Epidermal melanocyte (primary cell): Measurements from ENCODE around the gene ADAMTS20.

Experiments used
- DNase-seq: peaks from one replicate; pipeline ENCODE4 v3.0.0; 2011; ENCODE audit warnings: low spot score; ENCODE audit not compliant: insufficient read length

The ADAMTS20 gene

GRCh38 chr12:43480591-43480990 is 71.4 kb downstream of the ADAMTS20 start:
- DNase-seq = no peak

GRCh38 chr12:43462741-43463140 is 89.3 kb downstream of the ADAMTS20 start:
- DNase-seq = no peak

- no peak for DNase-seq
These were observed 89.9 kb downstream of the ADAMTS20 start for GRCh38 chr12:43462080-43462479.

GRCh38 chr12:43459285-43459684 is 92.7 kb downstream of the ADAMTS20 start:
- no peak for DNase-seq

- no peak for DNase-seq
These were observed 98.2 kb downstream of the ADAMTS20 start for GRCh38 chr12:43453761-43454160.

- DNase-seq = no peak
These were observed 107.0 kb downstream of the ADAMTS20 start for GRCh38 chr12:43444940-43445564.

GRCh38 chr12:43436597-43436996 is 115.4 kb downstream of the ADAMTS20 start:
- DNase-seq = no peak

- no peak for DNase-seq
These were observed 117.4 kb downstream of the ADAMTS20 start for GRCh38 chr12:43434614-43435013.

GRCh38 chr12:43428088-43428600 is 123.9 kb downstream of the ADAMTS20 start:
- DNase-seq = no peak

GRCh38 chr12:43425361-43425760 is 126.6 kb downstream of the ADAMTS20 start:
- DNase-seq = no peak

GRCh38 chr12:43416981-43417380 is 135.0 kb downstream of the ADAMTS20 start:
- DNase-seq = no peak

GRCh38 chr12:43407816-43408645 is 144.0 kb downstream of the ADAMTS20 start:
- DNase-seq = no peak

- DNase-seq = no peak
These were observed 145.2 kb downstream of the ADAMTS20 start for GRCh38 chr12:43406801-43407200.

- DNase-seq = no peak
These were observed 149.6 kb downstream of the ADAMTS20 start for GRCh38 chr12:43402436-43402835.

- DNase-seq = no peak
These were observed 150.9 kb downstream of the ADAMTS20 start for GRCh38 chr12:43401096-43401495.

- DNase-seq = no peak
These were observed 155.3 kb downstream of the ADAMTS20 start for GRCh38 chr12:43396671-43397070.

GRCh38 chr12:43392116-43392515 is 159.9 kb downstream of the ADAMTS20 start:
- DNase-seq = no peak

- no peak for DNase-seq
These were observed 170.1 kb downstream of the ADAMTS20 start for GRCh38 chr12:43381879-43382278.

- no peak for DNase-seq
These were observed 173.6 kb downstream of the ADAMTS20 start for GRCh38 chr12:43378448-43378847.

GRCh38 chr12:43370263-43370662 is 181.7 kb downstream of the ADAMTS20 start:
- no peak for DNase-seq

- no peak for DNase-seq
These were observed 188.9 kb downstream of the ADAMTS20 start for GRCh38 chr12:43362910-43363694.
